GM12875 (cell line): ENCODE measurements around the gene RNASEH2A.

Experiments
- H3K4me3 ChIP-seq: one replicate; pipeline ENCODE4 v1.5.1; 2011; ENCODE audit warnings: low read depth, low read length, control low read depth
- CTCF ChIP-seq: IDR thresholded peaks from 2 replicates; pipeline ENCODE4 v1.5.1; 2011; ENCODE audit warnings: low read depth, mild to moderate bottlenecking, control low read depth, inconsistent platforms, low read length, moderate library complexity, borderline replicate concordance; ENCODE audit not compliant: insufficient read depth

The RNASEH2A gene

GRCh38 chr19:12767150-12767549 lies 39.2 kb upstream of the RNASEH2A start:
- TF ChIP-seq CTCF, result no peak
- no peak overlapping the region for H3K4me3 ChIP-seq

GRCh38 chr19:12767666-12768065 lies 38.7 kb upstream of the RNASEH2A start:
- TF ChIP-seq CTCF, result no peak
- H3K4me3 ChIP-seq, result no peak overlapping the region

GRCh38 chr19:12769689-12770088 lies 36.7 kb upstream of the RNASEH2A start:
- no peak overlapping the region for H3K4me3 ChIP-seq
- TF ChIP-seq CTCF, result no peak

GRCh38 chr19:12770922-12771321 lies 35.5 kb upstream of the RNASEH2A start:
- no peak overlapping the region for H3K4me3 ChIP-seq
- TF ChIP-seq CTCF, result no peak

- no peak overlapping the region for H3K4me3 ChIP-seq
- TF ChIP-seq CTCF, result no peak
These were observed 34.1 kb upstream of the RNASEH2A start for GRCh38 chr19:12772323-12772722.

- no peak overlapping the region for H3K4me3 ChIP-seq
- TF ChIP-seq CTCF, result 0 out of 2 replicates have a peak, but pooled peaks have one; percentile 18
These were observed 32.8 kb upstream of the RNASEH2A start for GRCh38 chr19:12773571-12773970.

GRCh38 chr19:12774588-12775555 lies 31.5 kb upstream of the RNASEH2A start, which contains the start of gene HOOK2:
HOOK2 (minus strand) TSS chr19:12775552; CDS start chr19:12775449, 103 bp downstream.
- H3K4me3 ChIP-seq, result peak within 1 kb of the TSS; percentile 74
- no peak for TF ChIP-seq CTCF
